GM21447 (cell line): ENCODE data around the gene HELZ.
"Not testable (repeated sequence)": the region's sequence is repeated elsewhere in the genome, so short reads cannot be mapped to it uniquely, and the experiment has no call there.

Source experiments
- ATAC-seq: cut with Tn5 transposase; IDR thresholded peaks from one replicate; pipeline ENCODE4 v1.9.1; 2021; ENCODE audit not compliant: unreplicated experiment

The HELZ gene

DNA sequence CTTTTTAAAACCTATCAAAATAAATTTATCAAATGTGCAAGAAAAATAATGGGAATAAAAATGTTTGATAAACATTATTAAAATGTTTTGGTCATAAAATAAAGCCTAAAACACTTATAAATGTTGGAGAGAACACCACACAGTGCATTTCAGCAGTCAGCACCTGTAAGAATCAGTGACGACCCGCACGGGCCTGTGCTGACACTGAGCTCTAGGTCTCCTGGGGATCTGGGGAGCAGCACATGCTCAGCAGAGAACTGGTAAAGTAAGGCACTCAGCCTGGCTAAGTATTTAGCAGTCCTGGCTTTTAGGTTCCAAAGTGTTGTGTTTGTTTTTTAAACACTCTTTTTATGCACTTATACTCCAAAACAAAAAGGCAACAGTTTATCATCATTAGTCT lies 46.9 kb downstream of the HELZ start:
- no peak for ATAC-seq

DNA sequence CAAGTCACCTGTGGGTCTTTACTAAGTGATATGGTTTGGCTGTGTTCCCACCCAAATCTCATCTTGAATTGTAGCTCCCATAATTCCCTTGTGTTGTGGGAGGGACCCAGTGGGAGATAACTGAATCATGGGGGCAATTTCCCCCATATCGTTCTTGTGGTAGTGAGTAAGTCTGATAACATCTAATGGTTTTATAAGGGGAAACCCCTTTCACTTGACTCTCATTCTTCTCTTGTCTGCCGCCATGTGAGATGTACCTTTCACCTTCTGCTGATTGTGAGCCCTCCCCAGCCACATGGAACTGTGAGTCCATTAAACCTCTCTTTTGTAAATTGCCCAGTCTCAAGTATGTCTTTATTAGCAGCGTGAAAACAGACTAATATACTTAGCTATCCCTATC lies 48.0 kb downstream of the HELZ start:
- not testable (repeated sequence) for ATAC-seq

GRCh38 chr17:67196422-67196821 lies 48.6 kb downstream of the HELZ start:
- no peak for ATAC-seq

- no peak for ATAC-seq
These were observed 50.9 kb downstream of the HELZ start for GRCh38 chr17:67194134-67194533.

DNA sequence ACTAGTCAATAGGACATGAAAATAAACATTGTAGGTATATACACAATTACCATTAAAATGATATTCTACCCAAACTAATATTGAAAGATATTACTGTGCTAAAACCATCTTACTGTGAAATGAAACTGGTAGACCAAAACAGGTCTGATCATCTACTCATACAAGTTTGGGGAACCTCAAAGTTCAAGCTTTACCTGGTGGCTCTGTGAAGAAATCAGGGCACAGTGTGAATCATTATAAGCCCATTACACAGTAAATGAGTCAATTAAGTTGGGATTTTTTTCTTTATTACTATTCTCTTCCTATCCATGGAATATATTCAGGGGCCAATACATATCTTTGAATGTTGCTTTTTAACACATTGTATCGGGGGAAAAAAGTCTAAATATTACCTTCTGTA lies 57.1 kb downstream of the HELZ start:
- no peak for ATAC-seq

- no peak for ATAC-seq
These were observed 58.2 kb downstream of the HELZ start for GRCh38 chr17:67186782-67187181.

DNA sequence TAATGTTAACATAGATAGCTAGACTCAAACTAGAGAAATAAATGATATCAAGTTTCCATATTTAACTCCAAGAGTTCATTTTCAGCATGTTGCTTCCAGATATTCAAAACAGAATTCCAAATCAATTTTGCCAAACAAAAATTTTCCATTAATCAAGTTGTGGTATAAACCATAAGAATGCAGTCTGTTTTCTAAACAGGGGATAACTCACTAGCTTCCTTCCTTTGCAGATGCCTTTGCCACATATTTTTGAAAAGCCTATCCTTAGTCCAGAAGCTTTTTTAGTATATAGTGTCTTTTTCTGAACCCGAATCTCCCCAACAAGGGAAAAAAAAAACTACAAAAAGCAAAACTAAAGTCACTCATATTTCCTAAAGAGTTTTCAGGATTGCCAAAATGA lies 61.5 kb downstream of the HELZ start:
- ATAC-seq: no peak

DNA sequence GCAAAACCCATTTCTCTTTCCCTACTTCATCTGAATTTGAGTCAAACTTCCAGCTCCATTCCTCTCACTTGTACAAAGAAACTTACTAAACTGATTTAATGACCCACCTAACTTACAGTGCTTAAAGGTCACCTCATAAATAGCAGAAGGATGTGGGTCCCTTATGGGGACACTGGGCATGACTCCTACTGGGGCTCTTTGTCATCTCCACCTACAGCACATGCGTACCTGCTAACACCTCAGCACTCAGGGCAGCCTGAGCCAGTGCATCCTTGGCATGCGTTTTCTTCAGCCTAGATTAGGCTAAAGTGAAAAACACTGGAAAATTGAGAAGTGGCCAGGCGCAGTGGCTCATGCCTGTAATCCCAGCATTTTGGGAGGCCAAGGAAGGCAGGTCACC lies 63.2 kb downstream of the HELZ start:
- no peak for ATAC-seq

DNA sequence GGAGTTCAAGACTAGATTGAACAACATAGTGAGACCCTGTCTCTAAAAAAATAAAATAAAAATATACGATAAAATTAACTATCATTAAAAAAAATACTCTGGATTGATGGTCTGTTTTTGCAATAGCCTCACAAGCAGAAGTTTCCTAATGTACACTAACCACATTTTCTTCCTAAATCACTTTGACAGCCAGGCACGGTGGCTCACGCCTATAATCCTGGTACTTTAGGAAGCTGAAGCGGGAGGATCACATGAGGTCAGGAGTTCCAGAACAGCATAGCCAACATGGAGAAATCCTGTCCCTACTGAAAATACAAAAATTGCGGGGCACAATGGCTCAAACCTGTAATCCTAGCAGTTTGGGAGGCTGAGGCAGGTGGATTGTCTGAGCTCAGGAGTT lies 64.7 kb downstream of the HELZ start:
- ATAC-seq: no peak

- ATAC-seq: no peak
These were observed 66.4 kb downstream of the HELZ start for GRCh38 chr17:67178555-67178954.

DNA sequence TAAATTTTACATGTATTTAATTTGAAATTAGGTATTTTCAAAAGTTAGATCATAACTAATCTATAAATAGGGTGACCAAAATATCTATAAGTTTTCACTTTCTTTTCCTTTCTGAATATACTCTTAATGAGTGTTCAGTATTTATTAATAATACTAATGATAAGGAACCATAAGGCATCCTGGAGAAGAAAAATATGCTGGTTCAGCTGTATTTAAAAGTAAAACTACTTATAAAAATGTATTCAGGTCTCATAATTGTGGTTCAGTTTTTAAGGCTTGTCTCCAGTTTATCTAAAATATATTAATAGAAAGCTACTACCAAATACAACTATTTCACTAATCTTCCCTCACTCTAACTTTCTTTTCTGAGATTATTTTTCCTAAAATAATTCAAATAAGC lies 67.3 kb downstream of the HELZ start:
- ATAC-seq: no peak

GRCh38 chr17:67174190-67174589 lies 70.8 kb downstream of the HELZ start:
- no peak for ATAC-seq

- peak; percentile 96 for ATAC-seq
These were observed 73.4 kb downstream of the HELZ start for GRCh38 chr17:67171560-67171959.

DNA sequence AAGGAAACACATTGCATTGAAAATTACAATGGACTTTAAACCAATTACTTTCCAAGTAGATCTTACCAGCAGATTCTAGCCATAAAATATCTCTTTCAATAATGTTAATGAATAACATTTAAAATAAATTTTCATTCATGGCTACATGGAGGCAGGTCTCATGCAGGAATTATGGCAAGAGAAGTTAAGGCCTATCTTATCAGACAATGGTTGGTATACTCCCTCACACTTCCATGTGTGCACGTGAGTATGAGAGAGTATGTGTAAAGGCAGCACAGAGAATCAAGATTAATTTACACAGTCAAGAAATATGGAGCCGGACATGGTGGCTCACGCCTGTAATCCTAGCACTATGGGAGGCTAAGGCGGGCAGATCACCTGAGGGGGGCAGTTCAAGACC lies 76.5 kb downstream of the HELZ start:
- ATAC-seq: no peak

GRCh38 chr17:67165201-67165600 lies 79.8 kb downstream of the HELZ start:
- ATAC-seq: no peak

GRCh38 chr17:67164302-67164701 lies 80.7 kb downstream of the HELZ start:
- ATAC-seq: no peak

DNA sequence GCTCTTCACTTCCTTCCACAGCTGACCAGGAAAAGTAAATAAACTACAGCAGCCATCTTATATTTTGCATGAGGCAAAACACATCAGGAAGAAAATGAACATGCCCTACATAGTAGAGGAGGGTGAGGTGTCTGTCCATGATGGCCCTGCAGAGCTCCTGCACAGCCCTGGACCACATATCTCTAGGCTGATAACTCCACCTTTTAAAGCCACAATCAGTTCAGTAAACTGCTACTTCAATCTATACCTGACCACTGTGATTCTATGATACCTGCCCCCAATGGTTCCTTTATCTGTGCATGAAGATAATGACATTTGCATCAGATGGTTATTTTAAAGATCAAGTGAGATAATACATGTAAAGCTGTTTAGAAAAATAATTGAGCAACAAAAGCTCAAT lies 82.2 kb downstream of the HELZ start:
- no peak for ATAC-seq

GRCh38 chr17:67161573-67161972 lies 83.4 kb downstream of the HELZ start:
- ATAC-seq: no peak

DNA sequence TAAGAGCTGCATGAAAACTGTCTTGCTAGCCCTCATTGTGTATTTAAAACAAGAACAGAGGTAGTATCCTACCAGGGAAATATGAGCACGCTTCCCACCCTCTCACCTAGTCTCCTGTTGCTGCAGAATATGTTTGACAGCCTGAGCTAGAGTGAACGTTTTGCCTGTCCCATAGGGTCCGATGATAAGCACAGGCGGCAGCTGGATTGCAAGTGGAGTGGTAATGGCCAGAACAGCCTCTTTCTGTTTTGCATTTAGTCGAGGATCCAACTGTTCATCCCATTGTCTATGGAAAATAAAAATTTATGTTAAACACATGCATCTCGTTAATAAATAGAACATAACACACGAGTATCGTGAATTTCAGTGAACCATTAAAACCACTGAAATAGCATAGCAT lies 84.2 kb downstream of the HELZ start:
- ATAC-seq: no peak

DNA sequence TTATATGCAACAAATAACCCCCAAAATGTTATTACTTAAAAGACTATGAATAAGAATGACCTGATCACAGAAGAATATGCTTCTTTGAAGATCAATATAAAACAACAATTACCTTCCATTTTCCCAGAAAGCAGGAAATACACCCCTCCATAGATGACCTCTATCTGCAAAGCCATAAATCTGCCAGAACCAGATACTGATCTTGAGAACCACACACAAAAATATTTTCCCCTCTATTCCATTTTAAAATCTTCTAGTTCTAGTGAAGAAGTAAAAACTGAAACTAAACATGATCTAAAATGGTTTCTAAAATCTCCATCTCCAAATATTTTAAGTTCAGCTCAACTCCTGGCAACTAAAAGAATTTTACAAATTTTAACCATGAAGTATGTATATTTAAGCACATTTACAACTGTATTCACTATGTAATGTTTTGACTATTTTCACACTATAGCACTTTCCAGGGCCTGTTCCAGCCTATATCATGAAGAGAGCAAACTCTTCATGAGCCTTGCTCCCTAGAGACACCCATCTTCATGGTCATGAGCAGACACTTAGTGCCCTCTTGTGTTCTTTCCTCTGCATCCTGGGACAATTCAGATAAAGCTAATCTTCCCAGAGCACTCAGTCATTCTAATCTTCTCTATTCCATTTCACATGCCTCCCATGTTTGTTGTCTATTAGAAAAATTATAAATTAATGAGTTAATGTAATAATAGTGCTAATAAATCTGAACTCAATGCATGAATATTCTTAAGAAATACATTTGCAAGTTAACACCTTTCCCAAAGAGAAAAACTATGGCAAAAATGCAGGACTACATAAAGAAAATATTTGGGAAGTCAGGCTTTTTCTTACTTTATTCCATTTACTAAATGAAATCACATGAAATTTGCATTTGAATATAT lies 87.0 kb downstream of the HELZ start:
- ATAC-seq: no peak

DNA sequence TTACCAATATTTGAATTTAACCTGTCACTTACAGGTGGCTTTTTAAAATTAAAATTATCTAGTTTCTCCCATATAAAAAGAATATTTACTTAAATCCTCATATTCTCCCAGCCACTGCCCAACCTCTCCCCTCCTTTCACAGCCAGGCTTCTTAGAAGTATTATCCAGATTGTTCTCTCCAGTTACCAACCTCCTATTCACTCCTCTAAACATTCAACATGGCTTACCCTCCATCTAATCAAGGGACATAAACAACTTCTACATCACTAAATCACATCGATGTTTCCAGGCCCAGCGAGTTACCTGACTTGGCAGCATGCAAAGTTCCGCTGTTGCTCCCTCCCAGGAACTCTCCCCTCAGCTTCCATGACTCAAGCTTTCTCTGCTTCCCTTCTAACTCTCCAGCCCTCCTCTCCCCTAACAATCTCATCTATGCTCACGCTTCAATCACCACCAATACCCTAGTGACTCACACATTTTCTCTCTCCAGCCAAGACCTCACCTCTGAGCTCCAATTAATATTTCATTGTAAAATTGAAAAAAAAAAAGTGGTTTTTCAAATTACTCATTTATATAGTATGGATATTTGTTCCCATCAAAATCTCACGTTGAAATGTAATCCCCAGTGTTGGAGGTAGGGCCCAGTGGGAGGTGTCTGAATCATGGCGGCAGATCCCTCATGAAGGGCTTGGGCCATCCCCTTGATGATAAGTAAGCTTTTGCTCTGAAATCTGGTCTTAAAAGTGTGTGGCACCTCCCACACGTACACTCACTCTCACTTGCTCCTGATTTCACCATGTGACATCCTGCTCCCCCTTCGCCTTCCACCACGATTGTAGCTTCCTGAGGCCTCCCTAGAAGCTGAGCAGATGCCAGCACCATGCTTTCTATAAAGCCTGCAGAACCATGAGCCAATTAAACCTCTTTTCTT lies 88.5 kb downstream of the HELZ start:
- ATAC-seq: no peak

DNA sequence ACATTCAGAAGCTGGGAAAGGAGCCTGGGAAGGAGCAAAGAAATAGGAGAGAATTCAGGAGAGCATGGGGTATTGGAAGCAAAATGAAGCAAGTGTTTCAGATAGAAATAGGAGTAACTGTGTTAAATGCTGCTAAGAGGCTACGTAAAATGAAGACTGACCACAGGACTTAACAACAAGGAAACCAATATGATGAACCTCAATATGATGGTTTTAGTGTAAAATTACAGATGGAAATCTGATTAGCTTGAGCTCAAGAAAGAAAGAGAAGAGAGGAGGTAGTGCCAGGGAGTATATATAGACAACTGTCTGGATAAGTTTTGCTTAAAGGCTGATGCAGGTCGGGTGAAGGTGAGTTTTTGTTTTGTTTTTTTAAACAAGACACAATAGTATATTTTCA lies 92.2 kb downstream of the HELZ start:
- no peak for ATAC-seq
